Activated B cell treated with CpG ODN at 0.5 μM for 24 hours (primary cell): ENCODE measurements around the gene CDK11A. TPM values are rescaled to one million over a fixed set of nuclear protein-coding genes. Genes with fewer than 3 reads are reported as not detected.

Experiments used
- ATAC-seq: fragments of 200-7000 bp; cut with Tn5 transposase; one replicate; pipeline ENCODE4 v1.10.0; 2021; ENCODE audit warnings: low read depth, mild to moderate bottlenecking, moderate library complexity
- CTCF ChIA-PET: fragments of 350-600 bp; sonication (Branson Sonifier 250); formaldehyde crosslinking; loops from one replicate; lab custom pipeline; 2021; ENCODE audit warnings: antibody characterized with exemption; lab: Charles Lee
- POLR2A ChIA-PET: fragments of 350-600 bp; sonication (Branson Sonifier 250); formaldehyde crosslinking; loops from one replicate; lab custom pipeline; 2021; ENCODE audit warnings: antibody characterized with exemption; lab: Charles Lee
- DNase-seq: peaks from one replicate; pipeline ENCODE4 v3.0.0; 2022
- H3K27ac Mint-ChIP-seq: one replicate; pipeline ENCODE4 v1.8.0; 2020; ENCODE audit warnings: mixed read lengths
- H3K27me3 Mint-ChIP-seq: one replicate; pipeline ENCODE4 v1.8.0; 2021; ENCODE audit warnings: mixed read lengths
- H3K36me3 Mint-ChIP-seq: one replicate; pipeline ENCODE4 v1.8.0; 2021; ENCODE audit warnings: low read depth, mixed read lengths
- H3K4me1 Mint-ChIP-seq: one replicate; pipeline ENCODE4 v1.8.0; 2021; ENCODE audit warnings: mixed read lengths
- H3K4me3 Mint-ChIP-seq: one replicate; pipeline ENCODE4 v1.8.0; 2020; ENCODE audit warnings: mild to moderate bottlenecking, mixed read lengths
- H3K9me3 Mint-ChIP-seq: one replicate; pipeline ENCODE4 v1.8.0; 2020; ENCODE audit warnings: mixed read lengths
- intact Hi-C: fragments of 100-400 bp; cut with micrococcal nuclease; formaldehyde crosslinking; loops from one replicate; pipeline ENCODE4 v1.15.1; 2024
- total RNA-seq: library from RNA; stranded (reverse); gene quantifications from 2 replicates; pipeline ENCODE4 v1.2.3, GENCODE V29; 2022
- TF ChIP-seq, protein P1 (sequence below): fragments of 200-600 bp; IDR thresholded peaks from one replicate; pipeline ENCODE4 v1.8.0; 2022; ENCODE audit warnings: antibody characterized with exemption, mild to moderate bottlenecking

CDK11A gene
- total RNA-seq, 1 donor from 2014 or later: 58.9 TPM

DNA sequence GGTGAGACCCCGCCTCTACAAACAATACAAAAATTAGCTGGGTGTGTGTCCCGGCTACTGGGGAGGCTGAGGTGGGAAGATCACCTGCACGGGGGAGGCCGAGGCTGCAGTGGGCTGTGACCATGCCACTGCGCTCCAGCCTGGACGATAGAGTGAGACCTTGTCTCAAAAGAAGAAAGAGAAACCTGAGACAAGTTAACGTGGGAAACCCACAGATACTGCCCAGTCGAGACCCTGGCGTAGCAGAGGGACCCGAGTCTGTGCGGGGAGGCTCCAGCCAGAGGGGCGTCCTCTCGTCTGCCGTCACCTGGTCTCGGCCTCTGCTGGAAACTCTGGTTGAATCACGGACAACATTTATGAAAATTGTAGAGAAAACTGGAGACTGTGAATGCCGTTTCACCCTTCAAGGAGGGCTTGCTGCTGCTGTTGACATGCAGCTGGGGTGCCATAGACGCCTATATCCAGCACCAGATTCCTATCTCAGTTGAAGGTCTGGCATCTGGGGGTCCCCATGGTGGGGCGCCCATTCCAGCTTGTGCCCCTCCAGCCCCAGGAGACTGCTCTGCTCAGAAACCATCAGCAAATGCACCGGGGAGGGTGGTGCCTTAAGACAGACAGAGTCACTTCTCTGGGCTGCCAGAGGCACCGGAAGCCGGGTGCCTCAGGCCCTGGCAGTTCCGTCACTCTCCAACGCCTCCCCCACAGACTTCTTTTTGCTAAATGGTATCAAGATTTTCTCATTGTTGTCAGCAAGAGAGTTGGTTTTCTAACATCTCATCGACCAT lies 51.8 kb downstream of the CDK11A start:
- ATAC-seq (no peak), DNase-seq (no peak)
- Mint-ChIP-seq H3K4me3 (no peak overlapping the region), H3K36me3 (peaks cover 31% of the 10 kb centered on the region), H3K4me1 (peaks cover 12% of the 10 kb centered on the region), H3K27ac (no peak overlapping the region), H3K27me3 (no peaks in the 10 kb centered on the region), H3K9me3 (no peaks in the 10 kb centered on the region)
- TF ChIP-seq, protein P1, sequence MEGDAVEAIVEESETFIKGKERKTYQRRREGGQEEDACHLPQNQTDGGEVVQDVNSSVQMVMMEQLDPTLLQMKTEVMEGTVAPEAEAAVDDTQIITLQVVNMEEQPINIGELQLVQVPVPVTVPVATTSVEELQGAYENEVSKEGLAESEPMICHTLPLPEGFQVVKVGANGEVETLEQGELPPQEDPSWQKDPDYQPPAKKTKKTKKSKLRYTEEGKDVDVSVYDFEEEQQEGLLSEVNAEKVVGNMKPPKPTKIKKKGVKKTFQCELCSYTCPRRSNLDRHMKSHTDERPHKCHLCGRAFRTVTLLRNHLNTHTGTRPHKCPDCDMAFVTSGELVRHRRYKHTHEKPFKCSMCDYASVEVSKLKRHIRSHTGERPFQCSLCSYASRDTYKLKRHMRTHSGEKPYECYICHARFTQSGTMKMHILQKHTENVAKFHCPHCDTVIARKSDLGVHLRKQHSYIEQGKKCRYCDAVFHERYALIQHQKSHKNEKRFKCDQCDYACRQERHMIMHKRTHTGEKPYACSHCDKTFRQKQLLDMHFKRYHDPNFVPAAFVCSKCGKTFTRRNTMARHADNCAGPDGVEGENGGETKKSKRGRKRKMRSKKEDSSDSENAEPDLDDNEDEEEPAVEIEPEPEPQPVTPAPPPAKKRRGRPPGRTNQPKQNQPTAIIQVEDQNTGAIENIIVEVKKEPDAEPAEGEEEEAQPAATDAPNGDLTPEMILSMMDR: no peak
- intact Hi-C loops: no loop called here
- CTCF ChIA-PET: no interaction called here
- POLR2A ChIA-PET: no interaction called here

DNA sequence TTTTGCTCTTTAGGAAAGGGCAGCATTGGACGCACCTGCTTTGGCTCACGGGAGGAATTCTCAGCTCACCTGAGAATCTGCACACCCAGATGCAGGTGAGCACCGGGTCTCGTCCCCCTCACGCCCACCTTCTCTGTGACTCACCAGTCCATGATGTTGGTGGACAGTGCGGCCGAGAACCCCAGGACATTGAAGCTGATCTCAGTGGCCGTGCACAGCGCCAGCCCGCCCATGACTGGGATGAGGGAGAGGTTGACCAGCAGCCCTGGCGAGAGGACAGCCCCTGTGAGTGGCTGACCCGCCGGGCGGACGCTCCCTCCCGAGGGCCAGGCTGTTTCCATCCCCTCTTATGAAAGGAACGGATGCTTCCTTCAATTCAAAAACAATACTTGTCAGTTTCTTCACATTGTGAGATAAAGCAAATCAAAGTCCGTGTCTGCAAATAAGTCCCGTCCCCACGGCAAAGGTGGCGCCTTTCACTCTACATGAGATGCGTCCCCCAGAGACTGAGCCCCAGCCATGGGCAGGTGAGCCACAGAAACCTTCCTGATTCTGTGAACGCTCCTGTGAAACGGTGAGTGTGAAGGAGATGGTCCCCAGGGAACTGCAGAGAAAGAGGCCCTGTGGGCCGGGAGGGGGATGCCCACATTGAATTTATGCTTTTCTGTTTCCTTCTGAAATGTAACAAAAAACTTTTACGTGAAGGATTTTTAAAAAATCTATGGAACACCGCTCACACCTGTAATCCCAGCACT lies 52.6 kb downstream of the CDK11A start:
- ChIA-PET CTCF (no interaction called here), POLR2A (no interaction called here)
- intact Hi-C loops: no loop called here
- DNase-seq (no peak), ATAC-seq (no peak)
- TF ChIP-seq, protein P1: no peak
- Mint-ChIP-seq H3K4me3 (no peak overlapping the region), H3K27ac (no peak overlapping the region), H3K4me1 (peaks cover 9% of the 10 kb centered on the region), H3K27me3 (no peaks in the 10 kb centered on the region), H3K9me3 (no peaks in the 10 kb centered on the region), H3K36me3 (peaks cover 32% of the 10 kb centered on the region)

DNA sequence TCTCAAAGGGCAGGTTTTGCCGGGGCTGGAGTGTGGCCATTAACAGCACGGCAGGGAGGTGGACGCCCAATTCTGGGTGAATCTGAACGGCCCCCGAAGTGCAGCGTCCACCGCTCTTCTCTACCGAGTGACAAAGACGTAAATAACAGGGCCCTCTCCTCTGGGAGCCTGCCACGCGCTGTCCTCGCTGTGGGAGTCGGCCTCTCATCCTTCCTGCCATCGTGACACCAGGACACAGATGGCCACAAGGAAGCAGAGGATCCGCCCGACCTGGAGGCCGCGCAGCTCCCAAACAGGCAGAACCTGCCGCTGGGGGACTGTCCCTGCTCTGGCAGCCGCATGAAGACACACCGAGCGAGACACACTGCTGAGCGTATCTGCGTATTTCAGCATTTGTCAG lies 53.3 kb downstream of the CDK11A start:
- ATAC-seq (no peak), DNase-seq (no peak)
- CTCF ChIA-PET: no interaction called here
- TF ChIP-seq, protein P1: no peak
- H3K4me1 Mint-ChIP-seq: peaks cover 9% of the 10 kb centered on the region
- peaks cover 39% of the 10 kb centered on the region for H3K36me3 Mint-ChIP-seq
- H3K4me3 Mint-ChIP-seq: no peak overlapping the region
- POLR2A ChIA-PET: no interaction called here
- no peaks in the 10 kb centered on the region for H3K27me3 Mint-ChIP-seq
- H3K9me3 Mint-ChIP-seq: no peaks in the 10 kb centered on the region
- intact Hi-C loops: no loop called here
- no peak overlapping the region for H3K27ac Mint-ChIP-seq

DNA sequence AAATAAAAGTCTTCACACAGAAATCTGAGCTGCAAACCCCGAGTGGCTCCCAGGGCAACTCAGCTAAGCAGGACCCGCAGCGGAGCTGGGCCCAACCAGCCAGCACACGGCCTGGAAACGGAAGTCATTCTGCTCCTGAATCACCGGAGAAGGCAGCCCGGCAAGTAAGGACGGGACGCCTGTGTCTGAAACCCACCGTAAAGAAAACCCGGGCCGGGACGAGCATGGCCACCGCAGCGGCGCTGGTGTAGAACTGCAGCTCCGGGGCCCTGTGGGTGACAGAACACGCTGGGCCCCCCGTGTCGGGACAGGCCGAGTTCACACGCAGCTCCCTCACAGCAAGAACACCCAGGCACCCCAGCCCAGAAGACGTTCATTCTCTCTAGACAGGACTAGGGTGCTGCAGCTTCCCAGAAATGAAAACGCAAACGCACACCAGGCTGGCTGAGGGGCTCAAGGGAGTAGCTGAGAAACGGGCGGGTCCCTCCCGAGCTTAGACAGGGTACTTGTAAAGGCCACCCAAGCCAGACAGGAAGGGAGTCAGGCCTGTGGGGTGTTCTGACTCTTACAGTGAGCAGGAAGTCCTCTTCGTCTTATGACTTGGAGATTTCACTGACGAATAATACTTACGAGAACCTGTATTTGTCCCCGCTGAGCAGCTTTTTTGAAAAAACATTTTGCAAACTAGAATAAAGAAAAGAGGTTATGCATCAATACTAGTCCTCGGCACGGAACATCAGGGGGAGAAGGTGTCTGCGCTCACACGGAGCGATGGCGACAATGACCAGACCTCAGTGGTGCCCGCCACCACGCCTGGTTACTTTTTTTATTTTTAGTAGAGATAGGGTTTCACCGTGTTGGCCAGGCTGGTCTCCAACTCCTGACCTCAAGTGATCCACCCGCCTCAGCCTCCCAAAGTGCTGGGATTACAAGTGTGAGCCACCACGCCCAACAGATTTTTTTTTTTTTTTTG lies 54.4 kb downstream of the CDK11A start:
- no peak overlapping the region for H3K27ac Mint-ChIP-seq
- TF ChIP-seq, protein P1: no peak
- no peak for ATAC-seq
- intact Hi-C loops: no loop called here
- H3K4me1 Mint-ChIP-seq: peaks cover 9% of the 10 kb centered on the region
- H3K9me3 Mint-ChIP-seq: no peaks in the 10 kb centered on the region
- ChIA-PET POLR2A (interaction anchor here (0.5 to 1.0 kb wide), 3 partner anchors 8 to 25 kb away, joined by 4 to 5 read pairs (median 4); no protein-coding TSS in a partner anchor), CTCF (no interaction called here)
- H3K36me3 Mint-ChIP-seq: peaks cover 42% of the 10 kb centered on the region
- no peak for DNase-seq
- H3K27me3 Mint-ChIP-seq: no peaks in the 10 kb centered on the region
- no peak overlapping the region for H3K4me3 Mint-ChIP-seq
